ENCODE results near the gene DLX3. TPM values are rescaled to one million over a fixed set of nuclear protein-coding genes. Genes with fewer than 3 reads are reported as not detected.

DLX3 gene
- total RNA-seq, 1 experiment from 2014 or later: 1.2 TPM

DNA sequence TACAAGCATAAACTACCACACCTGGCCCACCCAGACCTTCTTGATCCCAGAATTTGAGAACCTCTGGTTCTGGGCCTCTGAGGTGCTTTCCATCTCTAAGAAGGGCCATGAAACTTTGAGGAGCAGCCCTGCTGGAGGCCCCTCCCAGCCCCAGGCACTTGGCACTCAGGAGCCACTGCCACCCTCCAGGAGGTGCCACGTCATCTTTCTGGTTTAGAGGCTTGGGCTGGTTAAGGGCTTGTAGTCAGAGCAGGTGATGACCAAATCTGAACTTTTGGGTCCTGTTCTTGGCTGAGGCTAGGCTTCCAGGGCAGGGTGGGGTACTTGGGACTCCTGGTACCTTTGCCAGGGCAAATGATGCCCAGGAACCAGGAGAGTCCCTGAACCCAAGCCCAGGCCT lies 39.9 kb downstream of the DLX3 start:
- no peak overlapping the region for H2BK120ac ChIP-seq (ENCODE audit: low read depth, low read length, poor library complexity, severe bottlenecking)
- H3K18ac ChIP-seq (ENCODE audit: insufficient read length, low read depth, low read length): no peak overlapping the region
- Mint-ChIP-seq H3K4me1 (peaks cover 15 to 30% of the 10 kb centered on the region in 2 experiments), H3K4me3 (no peak overlapping the region), H3K27ac (no peak overlapping the region), H3K27me3 (ENCODE audit: low read depth) (peaks cover 87% of the 10 kb centered on the region), H3K36me3 (ENCODE audit: insufficient read depth in 1 of 3, low read depth in 3 of 3) (no peaks in the 10 kb centered on the region), H3K9me3 (no peaks in the 10 kb centered on the region; a peak in 1 of 5 replicates)
- no peak for DNase-seq
- no peak overlapping the region for H3K23ac ChIP-seq (ENCODE audit: insufficient read length, low read depth, low read length)
- H3K79me1 ChIP-seq (ENCODE audit: insufficient read depth, low read depth, low read length, poor library complexity, severe bottlenecking): no peaks in the 10 kb centered on the region
- no peak overlapping the region for H4K8ac ChIP-seq (replicated peaks; ENCODE audit: insufficient read length, low read depth, low read length)
- H4K20me1 ChIP-seq (ENCODE audit: control insufficient read depth, insufficient read depth, insufficient read length): no peaks in the 10 kb centered on the region
- no peak overlapping the region for H3K56ac ChIP-seq (ENCODE audit: insufficient read length, low read depth, low read length)
- no peak overlapping the region for H2AFZ ChIP-seq (ENCODE audit: low read length)
- H4K5ac ChIP-seq (ENCODE audit: insufficient read length, low read depth, low read length): no peak overlapping the region
- H3K79me2 ChIP-seq (ENCODE audit: insufficient read depth, low read length): no peaks in the 10 kb centered on the region; the same call in 1 of the 2 replicates
- no peaks in the 10 kb centered on the region for H3K23me2 ChIP-seq (ENCODE audit: insufficient read length, low read depth, low read length, poor library complexity, severe bottlenecking)
- TF ChIP-seq, protein P1, sequence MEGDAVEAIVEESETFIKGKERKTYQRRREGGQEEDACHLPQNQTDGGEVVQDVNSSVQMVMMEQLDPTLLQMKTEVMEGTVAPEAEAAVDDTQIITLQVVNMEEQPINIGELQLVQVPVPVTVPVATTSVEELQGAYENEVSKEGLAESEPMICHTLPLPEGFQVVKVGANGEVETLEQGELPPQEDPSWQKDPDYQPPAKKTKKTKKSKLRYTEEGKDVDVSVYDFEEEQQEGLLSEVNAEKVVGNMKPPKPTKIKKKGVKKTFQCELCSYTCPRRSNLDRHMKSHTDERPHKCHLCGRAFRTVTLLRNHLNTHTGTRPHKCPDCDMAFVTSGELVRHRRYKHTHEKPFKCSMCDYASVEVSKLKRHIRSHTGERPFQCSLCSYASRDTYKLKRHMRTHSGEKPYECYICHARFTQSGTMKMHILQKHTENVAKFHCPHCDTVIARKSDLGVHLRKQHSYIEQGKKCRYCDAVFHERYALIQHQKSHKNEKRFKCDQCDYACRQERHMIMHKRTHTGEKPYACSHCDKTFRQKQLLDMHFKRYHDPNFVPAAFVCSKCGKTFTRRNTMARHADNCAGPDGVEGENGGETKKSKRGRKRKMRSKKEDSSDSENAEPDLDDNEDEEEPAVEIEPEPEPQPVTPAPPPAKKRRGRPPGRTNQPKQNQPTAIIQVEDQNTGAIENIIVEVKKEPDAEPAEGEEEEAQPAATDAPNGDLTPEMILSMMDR (conservative IDR thresholded peaks at IDR 0.05): no peak
- H3K4me2 ChIP-seq (ENCODE audit: insufficient read depth, insufficient read length, low read length): no peak overlapping the region
- no peak overlapping the region for H2BK12ac ChIP-seq (ENCODE audit: insufficient read length, low read depth, low read length)
- no peak overlapping the region for H4K91ac ChIP-seq (ENCODE audit: insufficient read length, low read depth, low read length)
- H3K4me1 ChIP-seq (ENCODE audit: insufficient read depth, low read length): no peaks in the 10 kb centered on the region
- no peaks in the 10 kb centered on the region for H3K9me3 ChIP-seq (ENCODE audit: control insufficient read depth, low read depth, low read length)
- no peak overlapping the region for H3T11ph ChIP-seq (ENCODE audit: low read length)
- H3K14ac ChIP-seq (ENCODE audit: insufficient read depth, low read length): no peak overlapping the region
- no CpG with 5 or more reads among the region's 1 CpG for WGBS (ENCODE audit: extremely low coverage, insufficient read length, low lambda C conversion rate)
- no peak overlapping the region for H2BK5ac ChIP-seq (ENCODE audit: insufficient read length, low read length)
- no peaks in the 10 kb centered on the region; the same call in 1 of the 2 replicates for H3K27me3 ChIP-seq (ENCODE audit: insufficient read depth, low read length)
- H3K9ac ChIP-seq (ENCODE audit: extremely low read depth, insufficient read length, low read length): no peak overlapping the region
- H2BK15ac ChIP-seq (ENCODE audit: low read depth, low read length): no peak overlapping the region
- H2BK20ac ChIP-seq (ENCODE audit: low read depth, low read length, poor library complexity, severe bottlenecking): no peak overlapping the region
- no peak overlapping the region for H3K4ac ChIP-seq (ENCODE audit: low read depth, low read length)
- H3K27ac ChIP-seq (ENCODE audit: insufficient read length, low read depth, low read length): no peak overlapping the region
- no peak overlapping the region for H2AK5ac ChIP-seq (ENCODE audit: insufficient read length, low read length)
